ENCODE data around the gene FRY. TPM values are rescaled to one million over a fixed set of nuclear protein-coding genes. Genes with fewer than 3 reads are reported as not detected.

FRY gene
- polyA plus RNA-seq, 10 donors, result 36.0 to 56.3 (median 45.9) TPM

DNA sequence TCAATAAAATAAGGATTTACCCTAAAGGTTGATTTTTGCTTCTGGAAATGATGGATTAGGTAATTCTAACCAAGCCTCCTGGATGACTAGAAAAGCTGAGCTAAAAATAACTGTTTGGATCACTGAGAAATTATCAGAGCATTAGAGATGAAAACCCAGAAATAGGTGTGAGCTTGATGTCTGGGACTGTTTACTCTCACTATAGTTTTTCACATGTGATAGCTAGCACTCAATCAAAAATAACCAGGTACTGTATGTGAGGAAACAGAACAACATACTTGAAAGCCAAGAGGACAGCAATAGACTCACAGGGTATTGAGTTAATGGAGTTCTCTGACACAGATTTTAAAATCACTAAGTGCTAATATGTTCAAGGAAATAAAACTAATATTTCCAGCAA, 274.1 kb downstream of the FRY start:
- DNase-seq, result no peak

DNA sequence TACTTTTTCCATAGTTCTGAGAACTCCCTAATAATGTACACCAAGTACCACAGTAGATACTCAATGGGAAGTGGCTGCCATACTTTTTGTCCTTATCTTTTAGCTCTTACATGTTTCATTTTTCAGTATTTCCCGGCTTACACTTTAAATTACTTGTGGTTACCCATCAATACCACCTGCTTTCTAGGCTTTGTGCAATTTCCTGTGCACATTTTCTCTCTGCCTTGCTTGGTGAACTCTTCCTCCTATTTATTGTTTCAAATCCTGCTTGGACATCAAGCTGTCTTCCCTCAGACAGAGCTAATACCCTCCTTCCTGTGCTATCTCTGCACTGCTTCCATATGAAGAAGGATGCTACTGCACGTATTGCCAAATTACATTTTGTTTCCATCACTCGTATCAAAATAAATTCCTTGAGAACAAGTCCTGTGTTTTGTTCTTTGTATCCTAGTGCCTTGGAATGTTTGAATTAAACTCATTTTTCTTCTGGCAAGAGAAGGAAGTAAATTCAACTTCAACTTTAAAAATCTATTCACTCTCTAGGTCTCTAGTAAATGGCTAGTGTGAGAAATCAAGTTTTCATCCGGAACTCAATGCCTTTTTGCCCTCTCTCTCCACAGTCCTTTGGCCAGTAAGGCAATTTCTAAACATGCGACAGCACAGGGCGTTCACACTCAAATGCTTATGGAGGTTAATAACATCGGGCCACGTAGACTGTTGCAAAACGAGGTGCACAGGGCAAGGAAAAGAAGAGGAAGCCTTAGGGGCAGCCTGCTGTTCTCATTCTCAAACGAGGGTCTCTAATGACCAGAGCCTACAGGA, 277.9 kb downstream of the FRY start:
- peak; percentile 11 to 54 (median 36) for DNase-seq

DNA sequence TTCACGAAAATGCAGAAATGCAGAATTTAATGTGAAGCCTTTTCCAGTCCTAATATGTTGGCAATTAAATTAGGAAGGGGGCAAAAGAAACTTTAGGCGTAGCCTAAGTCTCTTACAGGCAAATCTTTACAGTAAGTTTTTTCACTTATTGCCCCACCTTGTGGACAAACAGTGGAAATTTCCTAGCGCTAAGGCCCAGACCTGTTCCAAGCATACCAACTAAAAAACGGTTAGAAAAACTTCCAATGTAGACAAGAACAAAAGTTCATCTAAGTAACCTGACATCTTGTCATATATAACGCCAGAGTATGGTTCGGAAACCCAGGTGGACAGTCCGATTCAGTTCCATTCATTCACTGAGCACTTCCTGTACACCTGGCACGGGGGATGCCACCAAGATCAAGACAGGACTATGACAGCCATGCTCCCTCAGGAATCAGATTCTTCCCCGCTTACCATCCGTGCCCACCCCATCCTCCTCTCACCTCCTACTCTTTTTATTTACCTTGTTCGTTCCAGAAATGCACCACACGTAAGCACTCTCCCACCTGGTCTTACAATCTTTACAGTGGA, 278.6 kb downstream of the FRY start:
- DNase-seq, result peak; percentile 45 to 75 (median 63)

DNA sequence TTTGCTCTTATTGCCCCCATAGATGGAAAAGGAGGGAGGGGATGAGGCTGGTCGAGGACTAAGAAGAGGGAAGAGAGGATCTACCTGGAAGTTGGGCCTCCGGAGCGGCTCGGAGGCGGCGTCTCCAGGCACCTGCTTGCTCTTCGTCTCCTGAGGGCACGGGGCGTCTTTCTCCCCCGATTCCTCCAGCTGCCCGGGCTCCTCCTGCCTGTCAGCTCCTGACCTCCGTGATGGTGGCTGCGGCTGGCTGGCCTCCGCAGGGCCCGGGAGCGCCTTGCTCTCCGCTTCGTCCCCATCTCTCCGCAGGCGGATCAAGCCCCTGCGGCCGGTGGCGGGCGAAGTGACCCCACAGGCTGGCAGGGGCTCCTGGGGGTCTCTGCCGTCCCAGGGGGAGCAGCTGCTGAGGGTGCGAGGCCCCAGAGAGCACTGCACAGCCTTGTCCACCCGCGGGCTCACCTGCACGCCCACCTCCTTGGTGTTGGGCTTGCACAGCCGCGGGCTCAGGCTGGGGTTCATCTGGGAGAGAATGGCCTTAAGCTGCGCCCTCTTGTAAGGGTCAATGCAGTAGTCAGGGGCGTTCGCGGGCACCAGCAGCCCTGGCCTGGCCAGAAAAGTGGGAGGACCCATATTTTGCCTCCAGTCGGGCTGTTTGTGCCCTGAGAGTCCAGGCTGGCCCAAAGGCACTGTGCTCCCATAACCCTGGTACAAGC, 279.8 kb downstream of the FRY start:
- no peak for DNase-seq

DNA sequence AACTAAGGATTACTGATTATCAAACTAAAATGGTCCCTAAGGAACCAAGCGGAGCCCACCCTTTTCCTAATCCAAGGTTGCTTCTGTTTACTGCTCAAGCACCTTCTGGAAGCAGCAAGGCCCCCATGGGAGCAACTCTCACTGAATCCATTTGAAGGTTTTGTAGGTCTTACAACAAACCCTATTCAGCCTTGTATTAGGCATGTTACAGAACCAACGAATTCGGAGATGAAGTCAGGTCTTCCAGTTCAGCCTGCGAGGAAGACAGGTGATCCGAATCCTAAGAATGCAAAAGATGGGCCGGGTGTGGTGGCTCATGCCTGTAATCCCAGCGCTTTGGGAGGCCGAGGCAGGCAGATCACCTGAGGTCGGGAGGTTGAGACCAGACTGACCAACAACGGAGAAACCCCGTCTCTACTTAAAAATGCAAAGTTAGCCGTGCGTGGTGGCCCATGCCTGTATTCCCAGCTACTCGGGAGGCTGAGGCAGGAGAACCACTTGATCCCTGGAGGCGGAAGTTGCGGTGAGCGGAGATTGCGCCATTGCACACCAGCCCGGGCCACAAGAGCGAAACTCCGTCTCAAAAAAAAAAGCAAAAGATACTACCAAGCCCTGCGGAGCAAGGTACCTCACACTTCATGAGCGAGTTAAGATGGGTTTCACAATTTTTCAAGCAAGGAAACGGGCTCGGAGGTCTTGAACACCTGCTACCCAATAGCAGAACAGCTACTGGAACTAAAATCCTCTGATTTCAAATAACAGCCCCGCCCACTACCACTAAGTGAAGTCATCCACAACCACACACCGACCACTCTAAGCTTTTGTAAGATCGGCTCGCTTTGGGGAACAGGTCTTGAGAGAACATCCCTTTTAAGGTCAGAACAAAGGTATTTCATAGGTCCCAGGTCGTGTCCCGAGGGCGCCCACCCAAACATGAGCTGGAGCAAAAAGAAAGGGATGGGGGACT, 283.0 kb downstream of the FRY start:
- DNase-seq, result peak in 1 of 3 donors; percentile 35

DNA sequence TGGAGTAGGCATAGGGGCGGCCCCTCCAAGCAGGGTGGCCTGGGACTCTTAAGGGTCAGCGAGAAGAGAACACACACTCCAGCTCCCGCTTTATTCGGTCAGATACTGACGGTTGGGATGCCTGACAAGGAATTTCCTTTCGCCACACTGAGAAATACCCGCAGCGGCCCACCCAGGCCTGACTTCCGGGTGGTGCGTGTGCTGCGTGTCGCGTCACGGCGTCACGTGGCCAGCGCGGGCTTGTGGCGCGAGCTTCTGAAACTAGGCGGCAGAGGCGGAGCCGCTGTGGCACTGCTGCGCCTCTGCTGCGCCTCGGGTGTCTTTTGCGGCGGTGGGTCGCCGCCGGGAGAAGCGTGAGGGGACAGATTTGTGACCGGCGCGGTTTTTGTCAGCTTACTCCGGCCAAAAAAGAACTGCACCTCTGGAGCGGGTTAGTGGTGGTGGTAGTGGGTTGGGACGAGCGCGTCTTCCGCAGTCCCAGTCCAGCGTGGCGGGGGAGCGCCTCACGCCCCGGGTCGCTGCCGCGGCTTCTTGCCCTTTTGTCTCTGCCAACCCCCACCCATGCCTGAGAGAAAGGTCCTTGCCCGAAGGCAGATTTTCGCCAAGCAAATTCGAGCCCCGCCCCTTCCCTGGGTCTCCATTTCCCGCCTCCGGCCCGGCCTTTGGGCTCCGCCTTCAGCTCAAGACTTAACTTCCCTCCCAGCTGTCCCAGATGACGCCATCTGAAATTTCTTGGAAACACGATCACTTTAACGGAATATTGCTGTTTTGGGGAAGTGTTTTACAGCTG, 283.9 kb downstream of the FRY start, which contains the start of the genes BRCA2 and ZAR1L:
BRCA2 (plus strand) TSS at position 271 of the 790 bp plus-strand sequence. CDS start 953 bp downstream, outside the sequence.
ZAR1L (minus strand) TSS at position 126 of the 790 bp plus-strand sequence. CDS start 3,438 bp downstream, outside the sequence.
- DNase-seq, result peak; percentile 89 to 97 (median 94)

DNA sequence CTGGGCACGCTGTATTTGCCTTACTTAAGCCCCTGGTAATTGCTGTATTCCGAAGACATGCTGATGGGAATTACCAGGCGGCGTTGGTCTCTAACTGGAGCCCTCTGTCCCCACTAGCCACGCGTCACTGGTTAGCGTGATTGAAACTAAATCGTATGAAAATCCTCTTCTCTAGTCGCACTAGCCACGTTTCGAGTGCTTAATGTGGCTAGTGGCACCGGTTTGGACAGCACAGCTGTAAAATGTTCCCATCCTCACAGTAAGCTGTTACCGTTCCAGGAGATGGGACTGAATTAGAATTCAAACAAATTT, 284.4 kb downstream of the FRY start:
- no peak for DNase-seq

DNA sequence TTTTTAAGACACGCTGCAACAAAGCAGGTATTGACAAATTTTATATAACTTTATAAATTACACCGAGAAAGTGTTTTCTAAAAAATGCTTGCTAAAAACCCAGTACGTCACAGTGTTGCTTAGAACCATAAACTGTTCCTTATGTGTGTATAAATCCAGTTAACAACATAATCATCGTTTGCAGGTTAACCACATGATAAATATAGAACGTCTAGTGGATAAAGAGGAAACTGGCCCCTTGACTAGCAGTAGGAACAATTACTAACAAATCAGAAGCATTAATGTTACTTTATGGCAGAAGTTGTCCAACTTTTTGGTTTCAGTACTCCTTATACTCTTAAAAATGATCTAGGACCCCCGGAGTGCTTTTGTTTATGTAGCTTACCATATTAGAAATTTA, 284.9 kb downstream of the FRY start:
- peak in 1 of 3 donors; percentile 2 for DNase-seq

DNA sequence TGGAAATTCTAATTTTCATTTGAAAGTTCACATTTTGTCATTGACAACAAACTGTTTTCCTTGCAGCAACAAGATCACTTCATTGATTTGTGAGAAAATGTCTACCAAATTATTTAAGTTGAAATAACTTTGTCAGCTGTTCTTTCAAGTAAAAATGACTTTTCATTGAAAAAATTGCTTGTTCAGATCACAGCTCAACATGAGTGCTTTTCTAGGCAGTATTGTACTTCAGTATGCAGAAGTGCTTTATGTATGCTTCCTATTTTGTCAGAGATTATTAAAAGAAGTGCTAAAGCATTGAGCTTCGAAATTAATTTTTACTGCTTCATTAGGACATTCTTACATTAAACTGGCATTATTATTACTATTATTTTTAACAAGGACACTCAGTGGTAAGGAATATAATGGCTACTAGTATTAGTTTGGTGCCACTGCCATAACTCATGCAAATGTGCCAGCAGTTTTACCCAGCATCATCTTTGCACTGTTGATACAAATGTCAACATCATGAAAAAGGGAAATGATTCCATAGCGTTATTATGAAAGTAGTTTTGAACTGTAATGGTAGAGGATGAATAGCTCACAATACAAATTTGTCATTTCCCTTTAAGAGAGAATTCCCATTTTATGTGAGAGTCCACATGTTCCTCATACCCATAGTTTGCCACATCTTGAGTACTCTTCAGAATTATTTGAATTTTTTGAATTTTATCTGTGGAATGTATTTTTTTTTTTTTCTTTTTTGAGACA, 286.3 kb downstream of the FRY start:
- no peak for DNase-seq

DNA sequence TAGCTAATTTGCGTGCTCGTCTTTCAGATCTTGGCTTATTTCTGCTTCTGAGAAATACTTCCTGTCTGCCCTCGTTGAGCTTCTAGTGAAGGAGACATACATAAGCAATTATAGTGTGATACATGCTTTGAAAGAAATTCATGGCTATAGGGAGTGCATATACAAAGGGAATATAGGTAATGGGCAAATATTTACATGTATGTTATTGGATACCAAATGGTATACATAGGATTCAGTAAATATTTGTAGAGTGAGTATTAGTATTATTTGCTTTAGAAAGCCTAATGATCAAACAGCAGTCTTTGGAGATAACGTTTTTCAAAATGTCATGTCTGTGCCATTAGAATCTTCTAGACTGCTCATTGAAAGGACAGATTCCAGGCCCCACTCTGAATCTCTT, 289.0 kb downstream of the FRY start:
- no peak for DNase-seq

DNA sequence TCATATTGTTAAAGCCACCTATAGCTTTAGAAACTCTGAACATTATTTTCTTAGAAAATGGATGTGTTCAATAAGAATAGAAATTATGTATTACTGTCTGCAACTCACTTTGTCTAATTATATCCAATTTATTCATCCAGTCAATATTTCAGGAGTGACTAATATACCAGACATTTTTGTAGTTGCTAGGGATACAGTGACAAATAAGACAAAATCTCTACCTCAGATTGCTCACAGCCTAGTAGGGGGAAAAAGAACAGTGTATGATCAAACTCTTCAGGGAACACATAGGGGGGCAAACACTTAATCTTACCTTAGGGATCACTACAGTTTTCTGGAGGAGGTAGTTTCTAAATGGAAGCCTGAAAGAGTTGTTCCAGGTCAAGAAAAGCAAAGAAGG, 292.3 kb downstream of the FRY start:
- DNase-seq, result peak in 1 of 3 donors; percentile 41

DNA sequence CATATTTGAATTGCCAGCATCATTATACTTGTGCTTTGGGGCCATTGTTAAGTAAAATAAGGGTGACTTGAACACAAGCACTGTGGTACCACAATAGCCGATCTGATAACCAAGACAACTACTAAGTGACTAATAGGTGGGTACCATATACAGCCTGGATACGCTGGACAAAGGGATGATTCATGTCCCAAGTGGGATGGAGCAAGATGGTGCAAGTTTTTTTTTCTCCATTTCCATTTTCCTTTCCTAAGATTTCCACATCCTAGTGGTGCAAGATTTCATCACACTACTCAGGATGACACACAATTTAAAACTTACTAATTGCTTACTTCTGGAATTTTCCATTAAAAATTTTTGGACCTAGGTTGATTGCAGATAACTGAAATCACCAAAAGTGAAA, 298.9 kb downstream of the FRY start:
- DNase-seq, result peak in 1 of 3 donors; percentile 28

DNA sequence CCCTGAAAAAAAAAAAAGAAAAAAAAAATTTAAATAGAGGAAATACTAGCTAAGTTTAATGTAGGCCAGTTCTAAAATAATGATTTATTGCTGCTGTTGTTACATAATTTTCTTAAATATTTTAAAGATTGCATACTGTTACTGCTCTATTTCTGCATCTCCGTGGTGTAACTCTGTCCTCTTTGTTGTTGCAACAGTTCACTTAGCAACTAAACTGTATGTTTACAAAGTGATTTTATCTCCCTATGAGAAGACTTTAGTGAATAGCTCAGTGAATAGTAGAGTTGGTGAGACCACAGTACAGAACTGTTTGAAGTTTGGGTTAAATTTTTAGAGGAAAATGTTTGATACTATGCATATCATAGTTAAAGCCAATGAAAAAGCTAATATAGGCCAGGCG, 303.1 kb downstream of the FRY start:
- DNase-seq, result no peak

DNA sequence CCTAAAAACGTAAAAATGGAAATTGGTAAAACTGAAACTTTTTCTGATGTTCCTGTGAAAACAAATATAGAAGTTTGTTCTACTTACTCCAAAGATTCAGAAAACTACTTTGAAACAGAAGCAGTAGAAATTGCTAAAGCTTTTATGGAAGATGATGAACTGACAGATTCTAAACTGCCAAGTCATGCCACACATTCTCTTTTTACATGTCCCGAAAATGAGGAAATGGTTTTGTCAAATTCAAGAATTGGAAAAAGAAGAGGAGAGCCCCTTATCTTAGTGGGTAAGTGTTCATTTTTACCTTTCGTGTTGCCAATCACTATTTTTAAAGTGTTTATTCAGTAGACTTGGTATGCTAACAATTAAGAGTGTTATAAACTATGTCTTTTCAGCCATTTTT, 309.3 kb downstream of the FRY start:
- no peak for DNase-seq

DNA sequence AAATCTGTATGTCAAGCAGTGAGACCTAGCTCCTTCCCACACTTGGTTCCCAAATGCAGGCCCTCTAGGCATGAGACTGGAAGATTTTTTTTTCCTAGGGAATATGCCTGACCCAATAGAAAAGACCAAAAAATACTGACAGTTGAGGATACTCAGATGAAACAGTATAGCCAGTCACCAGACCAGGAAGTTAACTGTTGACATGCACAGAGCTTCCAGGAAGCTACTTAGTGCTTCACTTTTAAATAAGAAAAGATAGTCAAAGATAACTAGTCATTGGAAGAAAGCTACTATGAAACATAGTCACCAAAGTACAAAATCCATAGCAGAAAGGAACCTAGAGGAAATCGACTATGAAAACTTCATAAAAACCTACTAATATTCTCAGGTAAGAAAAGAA, 316.1 kb downstream of the FRY start:
- DNase-seq, result no peak
